K562 (cell line): ENCODE measurements around the gene LRRC15. TPM values are rescaled to one million over a fixed set of nuclear protein-coding genes. Genes with fewer than 3 reads are reported as not detected.

Source experiments
- ATF6 ChIP-seq: sonication (generic); formaldehyde crosslinking; IDR thresholded peaks from 2 replicates; pipeline ENCODE4 v1.4.0; 2020; ENCODE audit warnings: mild to moderate bottlenecking, missing genetic modification reagents
- CREM ChIP-seq: IDR thresholded peaks from 2 replicates; pipeline ENCODE4 v1.6.1; 2014; ENCODE audit warnings: antibody characterized with exemption, low read depth
- DDX20 ChIP-seq: fragments of 450-650 bp; IDR thresholded peaks from 2 replicates; pipeline ENCODE4 v1.6.1; 2016; ENCODE audit warnings: missing genetic modification characterization, low read depth, mild to moderate bottlenecking, missing compliant biosample characterization, moderate library complexity
- DNMT1 ChIP-seq: fragments of 450-650 bp; IDR thresholded peaks from 2 replicates; pipeline ENCODE4 v1.6.1; 2016; ENCODE audit warnings: antibody characterized with exemption, mild to moderate bottlenecking
- EGR1 ChIP-seq: fragments of 450-650 bp; conservative IDR thresholded peaks from 2 replicates; pipeline ENCODE4 v1.6.1; 2017; ENCODE audit warnings: mild to moderate bottlenecking
- MYBL2 ChIP-seq, 2 experiments: fragments of 450-650 bp in 1 of 2; sonication (generic) in 1 of 2; formaldehyde crosslinking in 1 of 2; IDR thresholded peaks; 2 replicates each; pipeline versions ENCODE4 v1.6.1 to v1.8.1; 2017 to 2022; ENCODE audit warnings: borderline replicate concordance in 1 of 2, inconsistent platforms in 1 of 2, low read depth in 1 of 2, mild to moderate bottlenecking in 1 of 2, missing genetic modification reagents in 1 of 2, moderate library complexity in 1 of 2
- NFYB ChIP-seq: IDR thresholded peaks from 2 replicates; pipeline ENCODE4 v1.6.1; 2011; ENCODE audit warnings: mild to moderate bottlenecking, moderate library complexity; ENCODE audit not compliant: insufficient read length; ENCODE audit errors: extremely low read depth
- PCBP2 ChIP-seq: fragments of 200-400 bp; formaldehyde crosslinking; IDR thresholded peaks from 2 replicates; pipeline ENCODE4 v1.6.1; 2018; ENCODE audit warnings: low read length, low read depth, mild to moderate bottlenecking, moderate library complexity; ENCODE audit not compliant: poor library complexity, severe bottlenecking
- PHB2 ChIP-seq: fragments of 450-650 bp; IDR thresholded peaks from 2 replicates; pipeline ENCODE4 v1.6.1; 2017; ENCODE audit warnings: low read depth
- RBBP5 ChIP-seq: fragments of 200-600 bp; sonication (generic); IDR thresholded peaks from 2 replicates; pipeline ENCODE4 v1.6.1; 2012; ENCODE audit warnings: borderline replicate concordance, mild to moderate bottlenecking, low read length, control low read depth, inconsistent platforms; ENCODE audit not compliant: insufficient read depth, poor library complexity, severe bottlenecking
- RBM34 ChIP-seq: fragments of 200-400 bp; formaldehyde crosslinking; IDR thresholded peaks from 2 replicates; pipeline ENCODE4 v1.6.1; 2018; ENCODE audit warnings: low read length, borderline replicate concordance; ENCODE audit not compliant: insufficient read depth
- SFPQ ChIP-seq: fragments of 200-400 bp; formaldehyde crosslinking; IDR thresholded peaks from 2 replicates; pipeline ENCODE4 v1.6.1; 2017; ENCODE audit warnings: mild to moderate bottlenecking, low read depth, low read length, moderate library complexity
- TCF7 ChIP-seq: sonication (generic); IDR thresholded peaks from 2 replicates; pipeline ENCODE4 v1.6.1; 2016; ENCODE audit warnings: antibody characterized with exemption, borderline replicate concordance
- ZNF277 ChIP-seq: fragments of 250-450 bp; sonication (Bioruptor Pico); IDR thresholded peaks from 2 replicates; pipeline ENCODE4 v1.8.0; 2022; ENCODE audit warnings: inconsistent platforms, mild to moderate bottlenecking, moderate library complexity, borderline replicate concordance
- ZNF444 ChIP-seq: fragments of 250-450 bp; sonication (Bioruptor Pico); IDR thresholded peaks from 2 replicates; pipeline ENCODE4 v1.4.0; 2020; ENCODE audit warnings: mild to moderate bottlenecking, moderate library complexity
- ZNF551 ChIP-seq: fragments of 250-450 bp; sonication (Bioruptor Pico); IDR thresholded peaks from 2 replicates; pipeline ENCODE4 v1.5.0; 2021; ENCODE audit warnings: mild to moderate bottlenecking, moderate library complexity
- ZNF75A ChIP-seq: fragments of 450-650 bp; formaldehyde crosslinking; IDR thresholded peaks from 2 replicates; pipeline ENCODE4 v1.4.0; 2020; ENCODE audit warnings: mild to moderate bottlenecking
- ZSCAN32 ChIP-seq: fragments of 450-650 bp; formaldehyde crosslinking; IDR thresholded peaks from 2 replicates; pipeline ENCODE4 v1.4.0; 2020; ENCODE audit warnings: mild to moderate bottlenecking, moderate library complexity
- polyA plus RNA-seq, 8 experiments: library from polyadenylated mRNA; depleted of rRNA in 4 of 8; stranded (reverse) in 5 of 8; unstranded in 3 of 8; fragments of >200 nt; fragmentation: Nextera tagmentation in 2 of 8; fragmentation: Illumina TruSeq in 1 of 8; extraction: Ambion mirVana in 2 of 8; extraction: Trizol in 1 of 8; gene quantifications; 2 replicates each; pipeline versions ENCODE4 v1.2.1 to v1.2.3, GENCODE V29; 2011 to 2014; ENCODE audit warnings: inconsistent platforms in 1 of 8, missing spikeins in 1 of 8
- total RNA-seq, 7 experiments: library from RNA; depleted of rRNA in 6 of 7; stranded (reverse); fragments of >200 nt in 6 of 7; fragmentation: Illumina TruSeq in 2 of 7; extraction: Trizol in 2 of 7; gene quantifications; 2 replicates each; pipeline versions ENCODE4 v1.2.1 to v1.2.3, GENCODE V29; 2011 to 2021; ENCODE audit warnings: low replicate concordance in 1 of 7
- TF ChIP-seq, protein P1 (sequence below): sonication (generic); formaldehyde crosslinking; IDR thresholded peaks from 2 replicates; pipeline ENCODE4 v1.8.1; 2023; ENCODE audit warnings: mild to moderate bottlenecking, missing genetic modification reagents

The LRRC15 gene
- total and polyA plus RNA-seq, 9 of the 15 experiments (the other 6 are each of a cell fraction or from before 2014, with no cell fraction given): not detected

- TF ChIP-seq MYBL2 (IDR thresholded peaks at IDR 0.05; ENCODE audit: low read depth) (no peak), MYBL2 (CRISPR knock-in tag; IDR thresholded peaks at IDR 0.05; ENCODE audit: borderline replicate concordance) (no peak), ZNF444 (CRISPR knock-in tag) (no peak), NFYB (no peak), ZNF551 (CRISPR knock-in tag) (no peak), RBM34 (no peak), RBBP5 (peak; percentile 35), DDX20 (no peak), ZNF75A (CRISPR knock-in tag) (no peak), ZNF277 (CRISPR knock-in tag) (no peak), SFPQ (no peak), ATF6 (CRISPR knock-in tag) (no peak), CREM (peak; percentile 80), ZSCAN32 (CRISPR knock-in tag) (no peak), PHB2 (no peak), EGR1 (peak; percentile 83), DNMT1 (no peak), PCBP2 (no peak), TCF7 (0 out of 2 replicates have a peak, but pooled peaks have one; percentile 63)
- TF ChIP-seq, protein P1, sequence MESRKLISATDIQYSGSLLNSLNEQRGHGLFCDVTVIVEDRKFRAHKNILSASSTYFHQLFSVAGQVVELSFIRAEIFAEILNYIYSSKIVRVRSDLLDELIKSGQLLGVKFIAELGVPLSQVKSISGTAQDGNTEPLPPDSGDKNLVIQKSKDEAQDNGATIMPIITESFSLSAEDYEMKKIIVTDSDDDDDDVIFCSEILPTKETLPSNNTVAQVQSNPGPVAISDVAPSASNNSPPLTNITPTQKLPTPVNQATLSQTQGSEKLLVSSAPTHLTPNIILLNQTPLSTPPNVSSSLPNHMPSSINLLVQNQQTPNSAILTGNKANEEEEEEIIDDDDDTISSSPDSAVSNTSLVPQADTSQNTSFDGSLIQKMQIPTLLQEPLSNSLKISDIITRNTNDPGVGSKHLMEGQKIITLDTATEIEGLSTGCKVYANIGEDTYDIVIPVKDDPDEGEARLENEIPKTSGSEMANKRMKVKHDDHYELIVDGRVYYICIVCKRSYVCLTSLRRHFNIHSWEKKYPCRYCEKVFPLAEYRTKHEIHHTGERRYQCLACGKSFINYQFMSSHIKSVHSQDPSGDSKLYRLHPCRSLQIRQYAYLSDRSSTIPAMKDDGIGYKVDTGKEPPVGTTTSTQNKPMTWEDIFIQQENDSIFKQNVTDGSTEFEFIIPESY (CRISPR knock-in tag): 0 out of 2 replicates have a peak, but pooled peaks have one; percentile 41
Observed at GRCh38 chr3:194323785-194324735, 45.5 kb downstream of the LRRC15 start (continued).
